HG03025 (cell line): ENCODE results near the gene EVA1A.

Source experiments
- ATAC-seq: cut with Tn5 transposase; IDR thresholded peaks from one replicate; pipeline ENCODE4 v1.9.1; 2021; ENCODE audit warnings: mild to moderate bottlenecking, moderate library complexity; ENCODE audit not compliant: unreplicated experiment, low FRiP score

EVA1A gene

DNA sequence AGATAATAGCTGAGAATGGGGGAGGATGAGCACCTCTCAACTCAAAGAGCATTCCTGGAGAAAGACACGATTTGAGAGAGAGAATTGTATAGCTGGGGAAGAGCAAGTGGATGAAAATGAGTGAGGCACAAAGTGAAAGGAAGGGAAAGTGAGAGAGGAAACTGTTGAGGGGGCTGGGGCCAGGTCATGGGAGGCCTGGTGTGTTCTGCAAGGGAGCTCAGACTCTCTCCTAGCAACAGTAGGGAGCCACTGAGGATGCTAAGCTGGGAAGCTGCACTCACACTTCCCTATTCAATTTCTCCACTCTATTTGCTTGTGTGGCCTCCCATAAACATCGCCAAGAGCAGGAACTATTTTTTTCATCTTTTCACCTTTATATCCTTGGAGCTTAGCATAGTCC, 14.8 kb downstream of the EVA1A start:
- ATAC-seq = no peak

DNA sequence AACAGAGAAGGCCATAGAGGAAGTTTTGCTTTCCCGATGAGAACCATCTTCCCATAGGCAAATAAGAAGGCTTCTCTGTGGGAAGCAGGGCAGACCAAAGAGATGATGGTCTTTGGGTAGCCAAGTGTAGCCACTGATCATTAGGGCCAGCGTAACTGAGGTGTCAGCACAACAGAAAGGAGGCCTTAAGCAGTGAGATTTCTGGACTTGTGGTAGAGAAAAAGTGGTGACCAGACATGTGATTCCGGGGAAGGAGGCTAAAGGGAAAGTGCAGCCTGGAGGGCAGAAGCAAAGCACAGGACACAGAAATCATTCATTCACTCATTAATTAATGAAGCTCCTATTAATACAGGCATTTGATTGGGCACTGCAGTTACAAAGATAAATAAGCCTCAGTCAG, 15.4 kb downstream of the EVA1A start:
- ATAC-seq = no peak

DNA sequence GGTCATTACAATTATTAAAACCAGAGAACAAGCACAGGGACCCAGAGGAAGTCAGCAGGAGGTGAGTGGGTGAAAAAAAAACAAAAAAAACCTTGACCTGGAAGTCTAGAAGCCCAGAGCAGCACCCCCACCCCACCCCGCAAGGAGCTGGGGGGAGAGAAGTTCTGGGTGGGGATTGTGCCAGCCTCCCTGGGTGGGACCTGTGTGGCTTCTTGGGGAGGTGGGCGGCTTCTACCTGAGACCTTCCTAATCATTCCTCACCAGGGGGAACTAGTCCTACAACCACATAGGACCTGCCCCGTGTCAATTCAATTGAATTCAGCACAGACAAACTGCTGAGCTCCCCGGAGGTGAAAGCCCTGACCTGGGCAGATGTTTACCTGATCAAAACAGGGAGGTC, 17.3 kb downstream of the EVA1A start:
- no peak for ATAC-seq

DNA sequence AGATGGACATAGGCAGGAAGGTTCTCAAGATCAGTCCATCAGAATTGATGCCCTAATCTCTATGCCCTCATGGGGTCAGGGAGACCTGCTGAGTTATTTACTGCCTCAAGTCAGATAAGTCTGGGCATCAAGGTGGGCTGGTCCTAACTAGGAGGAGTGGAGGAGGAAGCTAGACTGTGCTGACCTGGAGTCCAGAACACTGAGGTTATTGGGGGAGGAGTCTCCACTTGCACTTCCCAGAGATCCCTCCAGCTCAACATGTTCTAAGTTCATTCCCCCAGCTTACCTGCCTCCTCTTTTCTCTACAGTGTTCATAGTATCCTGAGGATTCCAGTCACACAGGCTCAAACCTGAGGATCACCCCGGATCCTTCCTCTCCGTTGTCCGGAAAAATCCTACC, 19.3 kb downstream of the EVA1A start:
- no peak for ATAC-seq

DNA sequence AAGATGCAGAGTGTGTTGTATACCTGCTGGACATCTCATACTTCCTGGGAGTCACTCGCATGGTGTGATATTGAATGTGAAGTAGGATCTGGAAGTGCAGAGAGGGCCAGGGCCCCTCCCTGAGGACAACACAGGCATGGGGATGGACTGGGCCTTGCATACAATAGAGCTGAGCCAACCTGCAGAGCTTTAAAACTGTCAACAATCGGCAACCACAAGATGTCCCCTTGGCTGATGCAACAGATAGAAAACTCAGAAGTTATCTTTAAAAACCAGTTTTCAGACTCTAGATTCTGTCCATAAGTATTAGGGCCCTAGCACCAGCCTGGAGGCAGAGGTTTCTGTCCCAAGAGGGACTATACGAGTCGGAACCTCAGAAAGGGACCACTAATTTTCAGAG, 19.7 kb downstream of the EVA1A start:
- ATAC-seq = no peak

DNA sequence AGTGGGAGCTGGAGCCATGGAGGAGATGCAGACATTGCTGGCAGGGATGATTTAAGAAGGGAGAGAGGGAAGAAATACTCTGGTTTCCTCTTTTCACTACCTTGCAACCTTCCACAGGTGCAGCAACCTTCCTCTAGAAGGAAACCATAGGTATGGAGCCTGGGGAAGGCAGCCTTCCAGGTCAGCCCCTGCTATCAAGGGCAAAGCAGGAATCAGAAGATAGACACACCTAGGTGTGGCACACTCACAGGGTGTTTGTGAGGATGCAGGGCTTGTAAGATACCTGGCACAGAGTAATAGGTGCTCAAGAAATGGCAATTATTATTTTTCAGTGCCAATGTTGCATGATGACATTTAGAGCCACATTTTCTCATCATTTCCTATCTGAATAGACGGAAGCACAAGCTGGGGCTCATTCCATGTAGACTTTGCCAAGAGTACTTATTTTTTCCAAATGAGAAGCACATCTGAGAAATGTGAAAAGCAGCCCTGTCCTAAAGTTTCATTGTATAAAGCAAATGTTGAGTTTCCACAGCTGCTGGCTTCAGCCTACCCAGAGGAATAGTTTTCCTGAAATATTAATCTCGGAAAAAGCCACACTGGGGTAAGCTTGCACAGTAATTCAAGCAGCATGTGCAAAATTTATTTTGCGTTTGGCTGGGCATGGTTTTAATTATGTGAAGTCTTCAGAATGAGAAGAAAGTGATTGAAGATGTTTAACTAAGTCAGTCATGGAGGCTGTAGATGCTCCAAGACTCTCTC, 20.6 kb downstream of the EVA1A start:
- ATAC-seq = no peak

DNA sequence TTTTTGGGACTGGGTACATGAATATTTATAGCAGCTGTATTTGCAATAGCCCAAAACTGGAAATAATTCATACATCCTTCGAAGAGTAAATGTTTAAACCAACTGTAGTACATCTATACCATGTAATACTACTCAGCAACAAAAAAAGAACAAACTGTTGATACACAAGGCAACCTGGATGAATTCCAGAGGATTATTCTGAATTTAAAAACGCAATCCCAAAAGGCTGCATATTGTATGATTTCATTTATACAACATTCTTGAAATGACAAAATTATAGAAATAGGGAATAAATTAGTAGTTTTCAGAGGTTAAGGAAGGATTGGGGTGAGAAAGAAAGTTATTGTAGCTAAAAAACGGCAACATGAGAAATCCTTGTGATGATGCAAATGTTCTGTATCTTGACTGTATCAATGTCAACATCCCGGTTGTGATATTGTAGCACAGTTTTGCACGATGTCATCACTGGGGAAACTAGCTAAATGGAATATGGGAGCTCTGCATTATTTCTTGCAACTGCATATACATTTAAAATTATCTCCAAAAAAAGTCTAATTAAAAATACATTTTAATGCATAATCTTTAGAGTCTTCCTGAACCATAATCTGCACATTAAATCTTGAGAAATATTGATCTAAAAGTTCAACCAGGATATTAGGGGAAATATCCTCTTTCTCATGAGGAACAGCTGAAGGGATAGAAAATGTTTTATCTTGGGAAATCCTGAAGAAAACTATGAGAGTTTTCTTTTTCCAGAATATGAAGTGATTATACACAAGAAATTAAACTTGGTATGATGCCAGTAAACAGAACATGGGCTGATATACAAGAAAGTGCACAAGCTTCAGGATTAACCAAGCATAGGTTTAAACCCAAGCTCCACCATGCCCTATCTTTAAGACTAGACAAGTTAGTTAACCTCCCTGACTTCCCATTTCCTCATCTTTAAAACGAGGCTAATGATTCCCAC, 21.9 kb downstream of the EVA1A start:
- no peak for ATAC-seq

DNA sequence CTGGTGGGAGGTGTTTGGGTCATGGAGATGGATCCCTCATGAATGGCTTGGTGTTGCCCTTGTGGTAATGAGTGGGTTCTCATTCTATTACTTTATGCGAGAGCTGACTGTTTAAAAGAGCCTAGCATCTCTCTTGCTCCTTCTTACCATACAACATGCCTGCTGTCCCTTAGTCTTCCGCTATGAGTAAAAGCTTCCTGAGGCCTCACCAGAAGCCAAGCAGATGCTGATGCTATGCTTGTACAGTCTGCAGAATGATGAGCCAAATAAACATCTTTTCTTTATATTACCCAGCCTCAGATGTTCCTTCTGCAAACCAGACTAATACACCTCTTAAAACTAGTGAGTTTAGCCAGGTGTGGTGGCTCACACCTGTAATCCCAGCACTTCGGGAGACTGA, 23.1 kb downstream of the EVA1A start:
- no peak for ATAC-seq

DNA sequence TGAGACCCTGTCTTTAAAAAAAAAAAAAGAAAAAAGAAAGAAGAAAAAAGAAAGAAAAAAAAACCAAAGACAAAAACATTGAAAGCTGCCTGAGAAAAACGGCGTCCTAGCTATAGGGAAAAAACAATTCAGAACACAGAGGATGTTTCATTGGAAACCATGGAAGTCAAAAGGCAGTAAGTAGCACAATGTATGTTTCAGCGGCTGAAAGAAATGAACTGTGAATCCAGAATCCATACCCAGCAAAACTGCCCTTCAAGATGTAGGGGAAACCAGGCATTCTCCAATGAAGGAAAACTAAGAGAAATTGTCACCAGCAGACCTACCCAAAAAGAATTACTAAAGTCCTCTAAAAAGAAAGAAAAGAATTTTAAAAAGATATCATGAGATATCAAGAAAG, 27.6 kb downstream of the EVA1A start:
- no peak for ATAC-seq

DNA sequence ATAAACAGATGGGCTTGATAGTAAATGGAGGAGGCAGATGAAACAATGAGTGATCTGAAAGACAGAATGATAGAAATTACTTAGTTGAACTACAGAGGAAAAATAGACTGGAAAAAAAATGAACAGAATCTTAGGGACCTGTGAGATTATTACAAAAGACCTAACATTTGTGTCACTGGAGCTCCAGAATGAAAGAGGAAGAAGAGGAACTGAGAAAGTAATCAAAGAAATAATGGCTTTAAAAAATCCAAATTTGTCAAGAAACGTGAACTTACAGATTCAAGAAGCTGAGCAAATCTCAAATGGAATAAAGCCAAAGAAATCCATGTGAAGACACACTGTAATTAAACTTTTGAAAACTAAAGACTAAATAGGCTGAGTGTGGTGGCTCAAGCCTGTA, 28.3 kb downstream of the EVA1A start:
- ATAC-seq = no peak

DNA sequence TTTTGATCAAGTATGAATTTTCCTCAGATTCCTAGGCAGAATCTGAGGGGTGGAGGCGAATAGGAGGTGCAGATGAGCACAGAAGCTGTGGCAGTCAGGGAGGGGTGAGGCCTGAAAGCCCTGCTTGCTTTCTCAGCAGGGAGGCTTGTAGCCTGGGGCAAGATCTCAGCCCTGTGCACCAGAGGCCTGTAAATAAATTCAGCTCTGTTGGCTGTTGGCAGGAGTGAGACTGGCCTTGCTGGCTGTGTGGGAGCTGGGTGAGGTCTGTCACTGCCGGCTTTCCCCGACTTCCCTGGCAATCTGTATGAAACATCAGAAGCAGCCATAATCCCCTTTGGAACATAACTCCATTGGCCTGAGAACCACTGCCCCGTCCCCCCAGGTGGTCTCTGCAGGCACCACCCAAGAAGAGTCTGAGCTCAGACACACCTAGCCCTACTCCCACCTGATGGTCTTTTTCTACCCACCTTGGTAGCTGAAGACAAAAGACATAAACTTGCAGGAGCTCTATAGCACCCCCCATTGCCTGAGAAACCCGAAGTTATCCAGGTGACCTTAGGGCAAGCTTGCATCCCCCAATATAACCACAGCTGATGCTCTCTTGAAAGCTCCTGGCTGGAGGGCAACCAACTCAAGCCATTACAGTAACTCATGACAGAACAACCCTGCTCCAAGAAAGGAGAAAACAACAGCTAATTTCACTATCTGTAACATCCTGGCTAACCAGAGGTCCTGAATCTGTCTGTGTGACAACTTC, 32.3 kb downstream of the EVA1A start:
- no peak for ATAC-seq

DNA sequence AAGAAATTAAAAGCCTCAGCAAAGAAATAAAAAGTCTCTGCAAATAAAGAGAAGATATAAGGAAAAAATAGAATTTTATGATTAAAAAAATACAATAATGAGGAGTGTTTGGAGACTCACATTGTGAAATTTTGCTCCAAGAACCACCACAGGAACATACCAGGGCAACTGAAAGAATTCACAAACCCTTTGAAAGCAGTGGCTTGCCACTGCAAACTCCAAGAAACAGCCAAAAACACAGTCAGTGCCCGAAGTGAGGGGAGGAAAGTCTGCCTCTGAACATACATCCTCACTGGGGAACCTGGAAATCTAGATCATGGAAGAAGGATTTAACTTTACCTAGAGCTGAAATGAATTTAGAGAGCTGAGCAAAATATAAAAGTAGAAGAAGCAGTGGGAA, 33.1 kb downstream of the EVA1A start:
- no peak for ATAC-seq

DNA sequence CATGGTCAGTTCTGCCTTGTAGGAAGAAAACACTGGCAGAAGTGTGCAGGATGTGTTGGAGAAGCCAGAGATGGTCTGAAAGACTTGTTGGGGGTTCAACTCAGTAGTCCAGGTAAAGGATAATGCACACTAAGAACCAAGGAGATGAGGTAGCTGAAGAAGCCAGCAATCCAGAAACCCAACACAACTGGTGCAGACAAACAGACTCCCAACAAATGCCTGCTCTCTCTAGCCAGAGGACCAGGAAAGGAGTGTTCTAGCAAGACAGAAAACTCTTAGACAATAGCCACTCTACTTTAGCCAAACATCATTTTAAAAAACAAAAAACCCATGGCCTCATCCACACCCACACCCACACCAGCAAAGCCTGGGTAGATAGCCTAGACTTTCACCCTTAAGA, 33.9 kb downstream of the EVA1A start:
- ATAC-seq = no peak

DNA sequence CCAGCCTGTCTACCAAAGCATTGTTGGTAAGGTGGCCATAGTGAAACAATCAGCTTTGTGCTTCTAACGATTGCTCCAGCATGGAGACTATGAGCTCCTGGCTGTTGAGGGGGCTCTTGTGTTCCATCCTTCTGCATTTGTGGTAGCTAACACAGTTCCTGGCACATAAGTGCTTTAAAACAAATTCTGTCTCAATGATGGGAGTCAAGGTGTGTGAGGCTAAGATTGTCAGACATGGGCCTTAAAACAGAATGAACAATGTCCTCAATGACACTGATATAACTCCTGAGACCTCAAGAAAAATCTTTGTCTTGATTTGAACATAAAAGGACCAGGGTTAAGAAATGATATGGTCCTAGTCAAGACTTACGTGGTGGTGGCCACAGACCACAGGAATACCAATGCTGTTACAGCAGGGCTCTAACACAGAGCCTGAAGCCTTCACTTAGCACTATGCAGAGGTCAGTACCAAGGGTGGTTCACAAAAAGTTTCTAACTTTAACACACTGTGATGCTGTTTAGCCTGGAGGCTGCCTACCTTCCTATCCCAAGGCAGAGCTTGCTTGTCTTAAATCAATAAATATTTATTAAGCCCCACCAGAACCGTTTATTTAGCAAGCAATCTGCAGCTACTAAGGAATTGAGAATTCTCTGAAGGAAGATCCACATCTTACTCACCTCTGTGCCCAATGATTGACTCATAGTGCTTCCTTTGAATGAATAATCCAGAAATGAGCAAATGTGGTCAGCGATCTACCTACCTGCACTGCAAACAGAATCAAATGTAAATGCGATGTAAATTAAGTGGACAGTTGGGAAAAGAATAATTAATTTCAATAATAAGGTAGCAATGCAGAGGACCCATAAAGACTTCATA, 35.1 kb downstream of the EVA1A start:
- no peak for ATAC-seq

DNA sequence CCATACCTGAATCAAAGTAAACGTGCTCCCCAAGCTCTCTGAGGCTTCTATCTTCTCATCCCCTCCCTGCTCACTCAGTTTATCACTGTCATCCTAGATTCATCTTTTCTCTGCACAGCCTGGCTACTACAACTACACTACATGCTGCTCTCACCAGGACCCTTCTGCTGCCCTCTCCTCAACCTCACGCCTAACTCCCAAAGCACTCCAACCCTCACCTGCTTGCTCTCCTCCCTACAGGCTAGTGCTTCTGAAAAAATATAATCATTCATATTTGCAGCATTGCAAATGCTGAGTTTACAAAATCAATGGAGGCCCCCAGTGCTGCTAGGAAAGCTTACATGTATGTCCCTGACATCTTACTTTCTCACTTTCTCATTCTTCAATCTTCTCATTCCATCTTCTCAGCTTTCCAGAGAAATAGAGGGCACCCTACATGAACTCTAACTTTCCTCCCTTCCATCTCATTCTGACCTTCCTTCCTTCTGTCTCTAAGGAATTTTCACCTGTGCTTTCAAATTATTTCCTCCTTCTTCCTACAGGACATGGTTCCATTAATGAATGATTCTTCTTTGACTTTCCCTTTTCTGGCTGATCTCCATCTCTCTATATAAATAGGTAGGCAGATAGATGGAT, 36.3 kb downstream of the EVA1A start:
- ATAC-seq = no peak

DNA sequence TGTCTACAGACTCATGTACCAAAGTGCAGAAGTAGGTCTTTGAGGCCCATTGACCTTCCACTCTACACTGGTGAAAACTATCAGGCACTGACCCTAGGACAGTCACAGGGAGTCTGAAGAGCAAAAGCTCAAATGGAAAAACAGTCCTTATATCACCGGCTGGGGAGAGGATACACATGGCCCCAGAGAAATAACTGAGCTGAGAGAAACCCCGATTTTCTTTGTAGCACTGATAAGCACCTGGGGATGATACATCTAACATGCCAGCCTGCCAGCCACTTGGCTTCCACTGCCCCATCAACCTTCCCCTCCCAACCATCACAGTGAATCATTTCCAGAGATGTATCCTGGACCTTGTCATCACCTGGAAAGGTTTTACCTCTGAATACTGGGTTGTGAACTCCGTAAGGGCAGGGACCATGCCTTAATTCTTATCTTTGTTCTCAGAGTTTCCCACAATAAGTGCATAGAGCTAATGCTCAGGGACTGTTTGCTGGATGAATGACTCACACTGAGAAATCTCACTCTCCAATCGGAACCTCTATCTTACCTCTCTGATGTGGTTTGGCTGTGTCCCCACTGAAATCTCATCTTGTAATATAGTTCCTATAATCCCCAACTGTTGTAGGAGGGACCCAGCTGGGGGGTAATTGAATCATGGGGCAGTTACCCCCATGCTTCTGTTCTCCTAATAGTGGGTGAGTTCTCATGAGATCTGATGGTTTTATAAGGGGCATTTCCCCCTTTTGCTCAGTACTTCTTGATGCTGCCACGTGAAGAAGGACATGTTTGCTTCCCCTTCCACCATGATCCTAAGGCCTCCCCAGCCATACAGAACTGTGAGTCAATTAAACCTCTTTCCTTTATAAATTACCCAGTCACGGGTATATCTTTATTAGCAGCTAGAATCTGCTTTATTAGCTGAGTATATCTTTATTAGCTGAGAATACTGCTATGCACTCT, 37.1 kb downstream of the EVA1A start:
- ATAC-seq = peak; percentile 65

DNA sequence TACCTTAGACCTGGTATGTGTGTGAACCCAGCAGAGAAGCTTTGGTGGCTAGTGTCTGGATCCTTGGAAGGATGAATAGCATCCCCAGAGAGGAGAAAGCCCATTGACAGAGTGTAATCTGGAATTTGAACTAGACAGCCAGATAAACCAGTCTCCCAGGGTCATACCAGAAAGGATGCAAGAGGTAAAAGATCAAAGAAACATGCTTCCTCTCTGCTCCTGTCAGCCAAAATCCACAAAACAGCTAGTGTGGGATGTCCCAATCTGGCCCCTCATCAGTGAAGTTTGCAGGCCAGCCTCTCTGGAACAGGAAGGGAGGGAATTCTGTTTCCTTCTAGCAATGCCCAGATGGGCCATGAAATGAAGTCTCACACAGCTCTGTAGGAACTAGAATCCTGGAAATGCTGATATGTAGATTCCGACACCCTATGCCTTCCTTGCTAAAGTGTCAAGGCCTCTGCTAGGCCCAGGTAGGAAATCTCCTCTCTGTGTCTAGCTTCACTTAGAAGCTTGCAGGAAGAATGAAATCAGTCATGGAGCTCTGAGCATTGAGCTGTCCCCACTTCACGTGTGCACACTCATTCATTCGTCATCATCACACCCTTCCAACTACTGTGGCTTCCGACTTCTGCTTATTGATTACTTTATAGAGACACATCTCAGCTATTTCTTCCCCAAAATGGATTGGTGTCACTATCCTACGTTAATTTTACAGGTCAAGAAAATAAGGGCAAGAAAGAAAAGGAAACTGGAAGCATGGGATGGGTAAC, 38.0 kb downstream of the EVA1A start:
- no peak for ATAC-seq
